GM12864 (cell line): Measurements from ENCODE around the gene C9orf50.

Source experiments
- DNase-seq: peaks from one replicate; pipeline ENCODE4 v3.0.0-alpha.2; 2011; ENCODE audit warnings: low read depth
- H3K4me3 ChIP-seq: 2 replicates; pipeline ENCODE4 v1.5.1; 2011; ENCODE audit warnings: mild to moderate bottlenecking, low read depth, low read length, control low read depth
- CTCF ChIP-seq: IDR thresholded peaks from 2 replicates; pipeline ENCODE4 v1.5.1; 2011; ENCODE audit warnings: low read depth, mild to moderate bottlenecking, moderate library complexity, low read length, control low read depth, inconsistent platforms; ENCODE audit errors: missing control alignments

Gene C9orf50

GRCh38 chr9:129582855-129583254, 38.0 kb downstream of the C9orf50 start:
- DNase-seq = no peak
- no peak overlapping the region for H3K4me3 ChIP-seq
- TF ChIP-seq CTCF = no peak

- no peak for TF ChIP-seq CTCF
- H3K4me3 ChIP-seq = no peak overlapping the region
- no peak for DNase-seq
Observed at GRCh38 chr9:129581505-129582189, 39.3 kb downstream of the C9orf50 start.

GRCh38 chr9:129580211-129580915, 40.5 kb downstream of the C9orf50 start:
- no peak for TF ChIP-seq CTCF
- DNase-seq = peak; percentile 58
- H3K4me3 ChIP-seq = peak overlapping the region; percentile 17; the same call in 1 of the 2 replicates

- no peak for TF ChIP-seq CTCF
- DNase-seq = no peak
- H3K4me3 ChIP-seq = no peak overlapping the region
Observed at GRCh38 chr9:129579294-129579693, 41.6 kb downstream of the C9orf50 start.

GRCh38 chr9:129576546-129577543, 44.1 kb downstream of the C9orf50 start:
- no peak for TF ChIP-seq CTCF
- DNase-seq = no peak
- H3K4me3 ChIP-seq = no peak overlapping the region

- no peak overlapping the region for H3K4me3 ChIP-seq
- no peak for DNase-seq
- TF ChIP-seq CTCF = no peak
Observed at GRCh38 chr9:129575818-129576217, 45.1 kb downstream of the C9orf50 start.
